ENCODE data around the gene ECE1.

DNA sequence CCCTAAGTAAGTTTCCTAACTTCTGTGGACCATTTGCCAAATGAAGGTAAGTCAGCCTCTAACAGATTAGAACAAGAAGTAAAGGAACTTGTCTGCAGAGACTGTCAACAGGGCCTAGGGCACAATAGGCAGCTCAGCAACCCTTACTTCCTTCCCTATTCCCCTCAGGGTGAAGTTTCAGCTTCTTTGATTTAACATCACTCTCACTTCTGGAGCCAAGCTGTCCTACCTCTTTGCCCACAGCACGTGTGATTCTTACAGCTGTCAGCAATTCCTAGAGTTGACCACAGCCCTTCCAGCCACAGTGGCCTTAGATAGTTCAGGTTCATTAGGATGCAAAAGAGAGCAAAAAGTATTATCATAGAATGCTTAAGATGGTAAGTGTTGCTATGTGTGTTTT, 106.0 kb downstream of the ECE1 start:
- TF ChIP-seq, protein P1, sequence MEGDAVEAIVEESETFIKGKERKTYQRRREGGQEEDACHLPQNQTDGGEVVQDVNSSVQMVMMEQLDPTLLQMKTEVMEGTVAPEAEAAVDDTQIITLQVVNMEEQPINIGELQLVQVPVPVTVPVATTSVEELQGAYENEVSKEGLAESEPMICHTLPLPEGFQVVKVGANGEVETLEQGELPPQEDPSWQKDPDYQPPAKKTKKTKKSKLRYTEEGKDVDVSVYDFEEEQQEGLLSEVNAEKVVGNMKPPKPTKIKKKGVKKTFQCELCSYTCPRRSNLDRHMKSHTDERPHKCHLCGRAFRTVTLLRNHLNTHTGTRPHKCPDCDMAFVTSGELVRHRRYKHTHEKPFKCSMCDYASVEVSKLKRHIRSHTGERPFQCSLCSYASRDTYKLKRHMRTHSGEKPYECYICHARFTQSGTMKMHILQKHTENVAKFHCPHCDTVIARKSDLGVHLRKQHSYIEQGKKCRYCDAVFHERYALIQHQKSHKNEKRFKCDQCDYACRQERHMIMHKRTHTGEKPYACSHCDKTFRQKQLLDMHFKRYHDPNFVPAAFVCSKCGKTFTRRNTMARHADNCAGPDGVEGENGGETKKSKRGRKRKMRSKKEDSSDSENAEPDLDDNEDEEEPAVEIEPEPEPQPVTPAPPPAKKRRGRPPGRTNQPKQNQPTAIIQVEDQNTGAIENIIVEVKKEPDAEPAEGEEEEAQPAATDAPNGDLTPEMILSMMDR (IDR thresholded peaks at IDR 0.05), result no peak
- TF ChIP-seq EZH2 (IDR thresholded peaks at IDR 0.05), result no peak
